VCaP (cell line): ENCODE measurements around the gene GREM2.

Source experiments
- H3K27ac ChIP-seq: fragments of 450-650 bp; 2 replicates; pipeline ENCODE4 v1.5.1; 2017
- CTCF ChIP-seq: fragments of 450-650 bp; conservative IDR thresholded peaks from 2 replicates; pipeline ENCODE4 v1.5.1; 2017; ENCODE audit warnings: mild to moderate bottlenecking, moderate library complexity

The GREM2 gene

GRCh38 chr1:240646571-240647240, 34.8 kb upstream of the GREM2 start:
- H3K27ac ChIP-seq = no peak overlapping the region
- TF ChIP-seq CTCF = no peak

DNA sequence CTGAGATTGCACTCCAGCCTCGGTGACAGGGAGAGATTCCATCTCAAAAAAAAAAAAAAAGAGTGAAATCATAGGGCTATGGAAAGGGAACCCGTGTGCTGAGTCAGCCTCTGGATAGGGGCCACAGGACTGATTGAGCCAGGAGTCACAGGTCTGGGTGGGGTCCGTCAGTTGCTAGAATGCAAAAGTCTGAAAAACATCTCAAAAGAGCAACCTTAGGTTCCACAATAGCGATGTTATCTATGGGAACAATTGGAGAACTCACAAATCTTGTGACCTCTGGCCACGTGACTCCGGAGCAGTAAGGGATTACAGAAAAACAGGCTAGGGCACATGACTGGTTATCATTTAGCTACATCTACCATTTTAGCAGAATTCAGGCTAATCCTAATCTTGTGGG, 32.8 kb upstream of the GREM2 start:
- H3K27ac ChIP-seq = no peak overlapping the region
- no peak for TF ChIP-seq CTCF

GRCh38 chr1:240635466-240636256, 23.7 kb upstream of the GREM2 start:
- H3K27ac ChIP-seq = no peak overlapping the region
- no peak for TF ChIP-seq CTCF

DNA sequence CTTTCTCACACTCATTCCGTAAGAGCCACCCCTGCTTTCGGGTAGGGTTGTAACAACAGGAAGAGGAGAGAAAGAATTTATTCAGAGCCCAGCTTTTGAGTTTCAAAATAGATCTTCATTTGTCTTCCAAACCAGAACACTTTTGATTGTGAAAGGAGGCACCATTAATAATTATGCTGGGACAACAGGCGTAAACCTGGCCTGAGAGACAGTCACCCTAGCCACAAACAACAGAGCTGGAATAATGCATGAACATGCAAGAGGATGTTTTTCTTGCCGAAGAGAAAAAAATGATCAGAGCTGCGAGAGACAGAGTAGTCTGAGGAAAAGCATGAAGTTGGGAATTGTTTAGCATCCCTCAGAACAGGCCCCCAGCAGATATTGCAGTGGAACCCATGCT, 18.5 kb upstream of the GREM2 start:
- H3K27ac ChIP-seq = no peak overlapping the region
- TF ChIP-seq CTCF = no peak

DNA sequence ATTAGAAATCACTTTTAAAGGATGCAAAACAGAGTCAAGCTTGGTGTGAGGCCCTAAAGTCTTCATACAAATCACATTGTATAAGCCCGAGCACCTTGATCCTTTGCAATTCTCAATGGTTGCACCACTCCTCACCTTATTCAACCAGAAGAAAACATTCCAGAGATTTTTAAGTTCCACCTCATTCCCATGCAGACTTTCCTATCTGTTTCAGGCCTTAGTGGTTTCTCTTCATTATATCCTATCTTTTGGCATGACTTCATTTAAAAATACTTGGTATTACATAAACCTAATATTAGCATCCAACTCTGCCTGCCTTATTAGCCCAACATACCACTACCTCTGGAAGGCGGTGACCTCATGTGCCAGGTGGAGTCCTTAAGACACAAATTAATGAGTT, 9.3 kb upstream of the GREM2 start:
- no peak for TF ChIP-seq CTCF
- H3K27ac ChIP-seq = no peak overlapping the region

GRCh38 chr1:240619906-240620621, 8.1 kb upstream of the GREM2 start:
- TF ChIP-seq CTCF = no peak
- H3K27ac ChIP-seq = no peak overlapping the region

DNA sequence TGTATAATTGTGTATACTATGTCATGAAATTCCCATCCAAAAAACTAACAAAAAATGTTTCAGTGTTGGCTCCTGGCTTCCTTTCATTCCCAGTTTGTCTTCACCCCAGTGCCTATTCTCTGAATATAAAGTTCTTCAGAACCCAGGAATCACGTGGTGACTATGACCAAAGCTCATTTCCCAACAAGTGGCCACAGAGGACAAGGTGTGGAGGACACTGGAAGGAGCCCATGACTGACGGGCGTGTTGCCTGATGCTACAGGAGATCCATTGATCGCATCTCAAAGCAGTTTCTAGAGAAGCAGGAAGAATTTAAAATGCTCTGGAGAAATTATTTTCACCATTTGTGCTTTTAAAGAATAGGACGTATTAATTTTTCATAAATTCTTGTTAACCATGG, 7.4 kb upstream of the GREM2 start:
- no peak overlapping the region for H3K27ac ChIP-seq

More for the DNA sequence above, 7.4 kb upstream of the GREM2 start:
- TF ChIP-seq CTCF = no peak
